ENCODE results near the gene ASF1A. TPM values are rescaled to one million over a fixed set of nuclear protein-coding genes. Genes with fewer than 3 reads are reported as not detected.

Gene ASF1A
- total RNA-seq, 1 experiment from 2014 or later: 33.9 TPM

GRCh38 chr6:118881440-118882313, 12.3 kb upstream of the ASF1A start:
- no peak for DNase-seq (ENCODE audit: low read depth)

- no peak for DNase-seq (ENCODE audit: low read depth)
Observed at GRCh38 chr6:118882314-118882905, 11.5 kb upstream of the ASF1A start.

GRCh38 chr6:118886641-118887040, 7.3 kb upstream of the ASF1A start:
- DNase-seq (ENCODE audit: low read depth): no peak

GRCh38 chr6:118889163-118889562, 4.8 kb upstream of the ASF1A start:
- no peak for DNase-seq (ENCODE audit: low read depth)

- DNase-seq (ENCODE audit: low read depth): peak; percentile 38
Observed at GRCh38 chr6:118890997-118891790, 2.8 kb upstream of the ASF1A start.

GRCh38 chr6:118892355-118892991, 1.5 kb upstream of the ASF1A start:
- peak; percentile 25 for DNase-seq (ENCODE audit: low read depth)

GRCh38 chr6:118893064-118893806, 717 bp upstream of the ASF1A start:
- DNase-seq (ENCODE audit: low read depth): peak; percentile 82

GRCh38 chr6:118894425-118895260, 691 bp downstream of the ASF1A start:
- DNase-seq (ENCODE audit: low read depth): peak; percentile 75

- DNase-seq (ENCODE audit: low read depth): no peak
Observed at GRCh38 chr6:118895261-118895560, 1.3 kb downstream of the ASF1A start.

GRCh38 chr6:118895859-118896258, 1.9 kb downstream of the ASF1A start:
- DNase-seq (ENCODE audit: low read depth): no peak

- peak; percentile 70 for DNase-seq (ENCODE audit: low read depth)
Observed at GRCh38 chr6:118896339-118897136, 2.6 kb downstream of the ASF1A start.

- DNase-seq (ENCODE audit: low read depth): no peak
Observed at GRCh38 chr6:118897386-118897785, 3.4 kb downstream of the ASF1A start.

GRCh38 chr6:118899948-118900347, 6.0 kb downstream of the ASF1A start:
- DNase-seq (ENCODE audit: low read depth): no peak

- DNase-seq (ENCODE audit: low read depth): no peak
Observed at GRCh38 chr6:118902726-118903125, 8.8 kb downstream of the ASF1A start.

GRCh38 chr6:118903138-118903537, 9.2 kb downstream of the ASF1A start:
- no peak for DNase-seq (ENCODE audit: low read depth)

- no peak for DNase-seq (ENCODE audit: low read depth)
Observed at GRCh38 chr6:118903691-118904090, 9.7 kb downstream of the ASF1A start.

- no peak for DNase-seq (ENCODE audit: low read depth)
Observed at GRCh38 chr6:118905084-118905483, 11.1 kb downstream of the ASF1A start.

GRCh38 chr6:118905851-118906250, 11.9 kb downstream of the ASF1A start:
- no peak for DNase-seq (ENCODE audit: low read depth)

GRCh38 chr6:118908441-118908840, 14.5 kb downstream of the ASF1A start:
- no peak for DNase-seq (ENCODE audit: low read depth)
